Neural cell (in vitro differentiated cells): ENCODE data around the gene PPP1R13B. TPM values are rescaled to one million over a fixed set of nuclear protein-coding genes. Genes with fewer than 3 reads are reported as not detected.

Experiments
- H2AFZ ChIP-seq: fragments of 200-600, 300-800 bp; sonication (generic), shearing (Covaris generic); 2 replicates; pipeline ENCODE4 v1.6.0; 2014; ENCODE audit warnings: low read depth, mild to moderate bottlenecking, antibody characterized with exemption, low read length, moderate library complexity
- H3F3A ChIP-seq: fragments of 200-600 bp; shearing (Covaris generic); 2 replicates; pipeline ENCODE4 v1.6.1; 2016; ENCODE audit warnings: mild to moderate bottlenecking, moderate library complexity, mixed read lengths, antibody characterized with exemption, low read length; ENCODE audit not compliant: insufficient read depth, poor library complexity, severe bottlenecking
- H3K27ac ChIP-seq: fragments of 200-600, 300-800 bp; sonication (generic), shearing (Covaris generic); 2 replicates; pipeline ENCODE4 v1.5.1; 2014; ENCODE audit warnings: mild to moderate bottlenecking, low read length, moderate library complexity
- H3K27me3 ChIP-seq: fragments of 300-800, 200-600 bp; sonication (generic), shearing (Covaris generic); 2 replicates; pipeline ENCODE4 v1.6.0; 2014; ENCODE audit warnings: mild to moderate bottlenecking, low read depth, low read length, moderate library complexity; ENCODE audit not compliant: insufficient read depth
- H3K36me3 ChIP-seq: fragments of 300-800, 200-600 bp; sonication (generic), shearing (Covaris generic); 2 replicates; pipeline ENCODE4 v1.5.1; 2014; ENCODE audit warnings: mild to moderate bottlenecking, antibody characterized with exemption, low read length, moderate library complexity; ENCODE audit not compliant: insufficient read depth
- H3K4me2 ChIP-seq: fragments of 300-800, 200-600 bp; sonication (generic), shearing (Covaris generic); 2 replicates; pipeline ENCODE4 v1.6.0; 2014; ENCODE audit warnings: mild to moderate bottlenecking, low read length
- H3K4me3 ChIP-seq: fragments of 300-800, 200-600 bp; sonication (generic), shearing (Covaris generic); 2 replicates; pipeline ENCODE4 v1.5.1; 2014; ENCODE audit warnings: mild to moderate bottlenecking, low read length, moderate library complexity
- H3K79me2 ChIP-seq: fragments of 200-600 bp; shearing (Covaris generic); replicated peaks from 2 replicates; pipeline ENCODE4 v1.6.0; 2014; ENCODE audit warnings: mild to moderate bottlenecking, low read length, moderate library complexity; ENCODE audit not compliant: insufficient read depth
- H3K9ac ChIP-seq: fragments of 300-800, 200-600 bp; sonication (generic), shearing (Covaris generic); 2 replicates; pipeline ENCODE4 v1.6.1; 2016; ENCODE audit warnings: mild to moderate bottlenecking, low read length, mixed read lengths
- H3K9me2 ChIP-seq: fragments of 200-600 bp; shearing (Covaris generic); 2 replicates; pipeline ENCODE4 v1.6.1; 2016; ENCODE audit warnings: mild to moderate bottlenecking, low read length, mixed read lengths; ENCODE audit not compliant: insufficient read depth
- H3K9me3 ChIP-seq: fragments of 200-600, 300-800 bp; sonication (generic), shearing (Covaris generic); 2 replicates; pipeline ENCODE4 v1.6.1; 2016; ENCODE audit warnings: mild to moderate bottlenecking, mixed run types, low read length, moderate library complexity, mixed read lengths
- H4K20me1 ChIP-seq: fragments of 200-600 bp; shearing (Covaris generic); 2 replicates; pipeline ENCODE4 v1.6.1; 2016; ENCODE audit warnings: mild to moderate bottlenecking, mixed run types; ENCODE audit not compliant: insufficient read depth
- EP300 ChIP-seq: fragments of 450-650 bp; conservative IDR thresholded peaks from 2 replicates; pipeline ENCODE4 v1.6.1; 2014; ENCODE audit warnings: antibody characterized with exemption, mild to moderate bottlenecking, moderate library complexity; ENCODE audit not compliant: poor library complexity, severe bottlenecking
- EZH2 ChIP-seq: fragments of 200-600, 300-800 bp; shearing (Covaris generic), sonication (generic); IDR thresholded peaks from 2 replicates; pipeline ENCODE4 v1.6.1; 2014; ENCODE audit warnings: antibody characterized with exemption, low read length, borderline replicate concordance, mild to moderate bottlenecking; ENCODE audit not compliant: insufficient read depth, poor library complexity, severe bottlenecking
- MXI1 ChIP-seq: fragments of 450-650 bp; conservative IDR thresholded peaks from 2 replicates; pipeline ENCODE4 v1.6.1; 2014; ENCODE audit warnings: antibody characterized with exemption, mild to moderate bottlenecking; ENCODE audit not compliant: poor library complexity, severe bottlenecking
- POLR2AphosphoS5 ChIP-seq: IDR thresholded peaks from 2 replicates; pipeline ENCODE4 v1.6.1; 2012
- SMC3 ChIP-seq: fragments of 450-650 bp; conservative IDR thresholded peaks from 2 replicates; pipeline ENCODE4 v1.6.1; 2014; ENCODE audit warnings: antibody characterized with exemption, mild to moderate bottlenecking, moderate library complexity; ENCODE audit not compliant: poor library complexity
- polyA plus RNA-seq: library from polyadenylated mRNA; depleted of rRNA; stranded (reverse); fragments of >200 nt; gene quantifications from 2 replicates; pipeline ENCODE4 v1.2.3, GENCODE V29; 2014
- TF ChIP-seq, protein P1 (sequence below): IDR thresholded peaks from 2 replicates; pipeline ENCODE4 v1.6.1; 2012; ENCODE audit warnings: borderline replicate concordance

PPP1R13B gene
- polyA plus RNA-seq, 1 donor from 2014 or later: 8.2 TPM

DNA sequence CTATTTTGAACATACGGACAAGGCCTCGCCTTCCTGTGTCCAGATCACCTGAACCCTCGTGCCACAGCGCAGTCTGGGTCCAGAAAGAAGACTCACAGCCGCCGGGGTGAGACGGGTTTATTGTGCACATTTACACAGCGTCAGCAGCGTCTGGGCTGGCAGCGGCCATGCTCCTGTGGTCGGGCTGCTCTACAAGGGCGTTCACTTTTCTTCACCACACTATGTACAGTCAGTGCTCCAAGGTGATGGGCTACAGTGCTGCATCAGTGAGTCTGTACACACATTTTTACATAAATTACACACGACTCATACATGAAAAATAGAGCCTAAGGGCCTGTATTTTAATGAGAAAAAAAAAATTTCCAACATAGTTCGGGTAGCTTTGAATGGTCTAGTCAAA lies 113.7 kb downstream of the PPP1R13B start (continued):
- TF ChIP-seq, protein P1, sequence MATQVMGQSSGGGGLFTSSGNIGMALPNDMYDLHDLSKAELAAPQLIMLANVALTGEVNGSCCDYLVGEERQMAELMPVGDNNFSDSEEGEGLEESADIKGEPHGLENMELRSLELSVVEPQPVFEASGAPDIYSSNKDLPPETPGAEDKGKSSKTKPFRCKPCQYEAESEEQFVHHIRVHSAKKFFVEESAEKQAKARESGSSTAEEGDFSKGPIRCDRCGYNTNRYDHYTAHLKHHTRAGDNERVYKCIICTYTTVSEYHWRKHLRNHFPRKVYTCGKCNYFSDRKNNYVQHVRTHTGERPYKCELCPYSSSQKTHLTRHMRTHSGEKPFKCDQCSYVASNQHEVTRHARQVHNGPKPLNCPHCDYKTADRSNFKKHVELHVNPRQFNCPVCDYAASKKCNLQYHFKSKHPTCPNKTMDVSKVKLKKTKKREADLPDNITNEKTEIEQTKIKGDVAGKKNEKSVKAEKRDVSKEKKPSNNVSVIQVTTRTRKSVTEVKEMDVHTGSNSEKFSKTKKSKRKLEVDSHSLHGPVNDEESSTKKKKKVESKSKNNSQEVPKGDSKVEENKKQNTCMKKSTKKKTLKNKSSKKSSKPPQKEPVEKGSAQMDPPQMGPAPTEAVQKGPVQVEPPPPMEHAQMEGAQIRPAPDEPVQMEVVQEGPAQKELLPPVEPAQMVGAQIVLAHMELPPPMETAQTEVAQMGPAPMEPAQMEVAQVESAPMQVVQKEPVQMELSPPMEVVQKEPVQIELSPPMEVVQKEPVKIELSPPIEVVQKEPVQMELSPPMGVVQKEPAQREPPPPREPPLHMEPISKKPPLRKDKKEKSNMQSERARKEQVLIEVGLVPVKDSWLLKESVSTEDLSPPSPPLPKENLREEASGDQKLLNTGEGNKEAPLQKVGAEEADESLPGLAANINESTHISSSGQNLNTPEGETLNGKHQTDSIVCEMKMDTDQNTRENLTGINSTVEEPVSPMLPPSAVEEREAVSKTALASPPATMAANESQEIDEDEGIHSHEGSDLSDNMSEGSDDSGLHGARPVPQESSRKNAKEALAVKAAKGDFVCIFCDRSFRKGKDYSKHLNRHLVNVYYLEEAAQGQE: no peak

DNA sequence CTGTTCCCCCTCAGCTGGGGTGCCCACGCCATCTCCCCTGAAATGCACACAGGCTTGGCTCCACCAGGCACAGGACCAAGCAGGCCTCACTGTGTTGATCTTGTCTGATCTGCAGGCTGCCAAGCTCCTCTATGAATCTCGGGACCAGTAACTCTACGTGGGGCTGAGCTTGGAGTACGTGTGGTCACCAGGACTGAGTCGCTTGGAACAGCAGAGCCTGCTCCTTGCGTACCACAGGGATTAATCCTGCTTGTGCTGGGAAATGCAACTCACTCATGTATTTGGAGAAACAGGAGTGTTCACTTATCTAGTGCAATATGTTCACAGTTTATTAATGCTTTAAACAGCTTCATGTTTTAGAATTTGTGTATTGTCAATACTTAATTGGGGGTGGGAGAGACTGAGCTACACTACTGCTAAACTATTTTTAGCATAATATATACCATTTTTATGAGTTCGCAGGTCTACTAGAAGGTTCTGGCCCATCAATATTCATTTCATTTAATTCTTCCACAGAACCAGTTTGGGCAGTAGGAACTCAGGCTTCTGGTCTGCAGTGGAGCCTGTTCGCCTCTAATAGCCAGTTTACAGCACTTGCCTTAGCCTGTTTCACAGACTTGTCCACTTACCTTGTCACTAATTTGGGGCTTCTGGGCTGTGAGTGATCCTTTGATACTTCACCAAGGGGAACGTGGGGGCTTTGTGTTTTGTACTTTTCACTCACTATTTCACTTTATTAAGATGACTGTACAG lies 114.3 kb downstream of the PPP1R13B start:
- no peaks in the 10 kb centered on the region for H3K79me2 ChIP-seq
- H3K9ac ChIP-seq: no peak overlapping the region
- no peaks in the 10 kb centered on the region for H4K20me1 ChIP-seq
- H3K9me3 ChIP-seq: no peaks in the 10 kb centered on the region
- H3K36me3 ChIP-seq: no peaks in the 10 kb centered on the region
- H3K27me3 ChIP-seq: no peaks in the 10 kb centered on the region
- H2AFZ ChIP-seq: no peak overlapping the region
- no peak overlapping the region for H3K4me2 ChIP-seq
- no peak overlapping the region for H3K4me3 ChIP-seq
- TF ChIP-seq MXI1 (no peak), POLR2AphosphoS5 (no peak), EP300 (no peak), SMC3 (no peak), EZH2 (no peak)
- TF ChIP-seq, protein P1: no peak
- H3F3A ChIP-seq: no peaks in the 10 kb centered on the region
- no peak overlapping the region for H3K27ac ChIP-seq
- H3K9me2 ChIP-seq: no peaks in the 10 kb centered on the region
